Hematopoietic multipotent progenitor cell treated with erythropoietin and hydrocortisone succinate and interleukin-3 and kit ligand, for 17 days (in vitro differentiated cells): ENCODE data around the gene CCER1.
"Not testable (repeated sequence)": the region's sequence is repeated elsewhere in the genome, so short reads cannot be mapped to it uniquely, and the experiment has no call there.

Experiments
- DNase-seq: peaks from one replicate; pipeline ENCODE4 v3.0.0-alpha.2; 2015; ENCODE audit warnings: low spot score

The CCER1 gene

GRCh38 chr12:90954921-90955320 is at the start of gene CCER1:
CCER1 (minus strand) TSS chr12:90955176; CDS start chr12:90954742, 434 bp downstream.
- no peak for DNase-seq

- no peak for DNase-seq
Measured at GRCh38 chr12:91003737-91004136, 48.8 kb upstream of the CCER1 start.

- DNase-seq, result no peak
Measured at GRCh38 chr12:91001306-91001705, 46.3 kb upstream of the CCER1 start.

- no peak for DNase-seq
Measured at GRCh38 chr12:90999966-91000365, 45.0 kb upstream of the CCER1 start.

GRCh38 chr12:90999527-90999926 is 44.6 kb upstream of the CCER1 start:
- DNase-seq, result no peak

- no peak for DNase-seq
Measured at GRCh38 chr12:90995010-90995409, 40.0 kb upstream of the CCER1 start.

- no peak for DNase-seq
Measured at GRCh38 chr12:90991952-90992465, 37.0 kb upstream of the CCER1 start.

- DNase-seq, result no peak
Measured at GRCh38 chr12:90990611-90991010, 35.6 kb upstream of the CCER1 start.

GRCh38 chr12:90989686-90990111 is 34.7 kb upstream of the CCER1 start:
- DNase-seq, result no peak

- no peak for DNase-seq
Measured at GRCh38 chr12:90987520-90987919, 32.5 kb upstream of the CCER1 start.

GRCh38 chr12:90987101-90987500 is 32.1 kb upstream of the CCER1 start:
- DNase-seq, result no peak

- not testable (repeated sequence) for DNase-seq
Measured at GRCh38 chr12:90985331-90985730, 30.4 kb upstream of the CCER1 start.

GRCh38 chr12:90984114-90984513 is 29.1 kb upstream of the CCER1 start:
- no peak for DNase-seq

- DNase-seq, result no peak
Measured at GRCh38 chr12:90982170-90982569, 27.2 kb upstream of the CCER1 start.

- DNase-seq, result no peak
Measured at GRCh38 chr12:90979951-90980350, 25.0 kb upstream of the CCER1 start.

GRCh38 chr12:90979019-90979418 is 24.0 kb upstream of the CCER1 start:
- no peak for DNase-seq

- no peak for DNase-seq
Measured at GRCh38 chr12:90978117-90978770, 23.3 kb upstream of the CCER1 start.

GRCh38 chr12:90977224-90977623 is 22.2 kb upstream of the CCER1 start:
- DNase-seq, result no peak

GRCh38 chr12:90974286-90974685 is 19.3 kb upstream of the CCER1 start:
- DNase-seq, result no peak

- no peak for DNase-seq
Measured at GRCh38 chr12:90972226-90972625, 17.2 kb upstream of the CCER1 start.

GRCh38 chr12:90970911-90971310 is 15.9 kb upstream of the CCER1 start:
- no peak for DNase-seq

GRCh38 chr12:90970471-90970870 is 15.5 kb upstream of the CCER1 start:
- no peak for DNase-seq

GRCh38 chr12:90969851-90970250 is 14.9 kb upstream of the CCER1 start:
- no peak for DNase-seq

GRCh38 chr12:90969346-90969745 is 14.4 kb upstream of the CCER1 start:
- no peak for DNase-seq
